SW480 (cell line): ENCODE results near the gene MAPK8IP1.
"Not testable (repeated sequence)": the region's sequence is repeated elsewhere in the genome, so short reads cannot be mapped to it uniquely, and the experiment has no call there.

ENCODE experiments used
- DNase-seq: peaks from one replicate; pipeline ENCODE4 v3.0.0-alpha.2; 2016; ENCODE audit warnings: low spot score

MAPK8IP1 gene

GRCh38 chr11:45890886-45891550 is 5.6 kb downstream of the MAPK8IP1 start:
- no peak for DNase-seq

GRCh38 chr11:45892856-45893255 is 7.4 kb downstream of the MAPK8IP1 start:
- DNase-seq, result no peak

- DNase-seq, result no peak
Observed at GRCh38 chr11:45894555-45895247, 9.2 kb downstream of the MAPK8IP1 start.

GRCh38 chr11:45895553-45896259 is 10.3 kb downstream of the MAPK8IP1 start:
- DNase-seq, result no peak

- no peak for DNase-seq
Observed at GRCh38 chr11:45896422-45896984, 11.1 kb downstream of the MAPK8IP1 start.

- DNase-seq, result no peak
Observed at GRCh38 chr11:45897556-45897955, 12.1 kb downstream of the MAPK8IP1 start.

GRCh38 chr11:45899086-45899447 is 13.6 kb downstream of the MAPK8IP1 start:
- no peak for DNase-seq

- DNase-seq, result peak; percentile 31
Observed at GRCh38 chr11:45899448-45900174, 14.2 kb downstream of the MAPK8IP1 start.

GRCh38 chr11:45900175-45900800 is 14.8 kb downstream of the MAPK8IP1 start:
- DNase-seq, result not testable (repeated sequence)

GRCh38 chr11:45900916-45901617 is 15.6 kb downstream of the MAPK8IP1 start:
- no peak for DNase-seq

- no peak for DNase-seq
Observed at GRCh38 chr11:45901626-45902025, 16.2 kb downstream of the MAPK8IP1 start.

GRCh38 chr11:45902452-45903380 is 17.3 kb downstream of the MAPK8IP1 start:
- DNase-seq, result no peak

GRCh38 chr11:45904309-45904915 is 19.0 kb downstream of the MAPK8IP1 start:
- DNase-seq, result no peak

- DNase-seq, result no peak
Observed at GRCh38 chr11:45905095-45905494, 19.6 kb downstream of the MAPK8IP1 start.

- DNase-seq, result not testable (repeated sequence)
Observed at GRCh38 chr11:45905576-45905975, 20.1 kb downstream of the MAPK8IP1 start.

- DNase-seq, result no peak
Observed at GRCh38 chr11:45906096-45906682, 20.7 kb downstream of the MAPK8IP1 start.

GRCh38 chr11:45906965-45907611 is 21.6 kb downstream of the MAPK8IP1 start, which contains the start of gene FREY1:
Gene FREY1, minus strand, starts transcription at chr11:45907271. Its CDS starts 26 bp downstream, at chr11:45907245.
- no peak for DNase-seq

GRCh38 chr11:45907911-45908370 is 22.5 kb downstream of the MAPK8IP1 start:
- no peak for DNase-seq
